Mesenchymal stem cell (in vitro differentiated cells and primary cell): Measurements from ENCODE around the gene PLEKHA8.

Experiments
- DNase-seq: peaks from one replicate; pipeline ENCODE4 v3.0.0-alpha.2; 2013
- H2AFZ ChIP-seq: one replicate; pipeline ENCODE4 v1.6.1; 2013; ENCODE audit warnings: low read depth, mild to moderate bottlenecking, control low read depth, inconsistent platforms, low read length, moderate library complexity
- H2AK5ac ChIP-seq: 2 replicates; pipeline ENCODE4 v1.6.1; 2013; ENCODE audit warnings: low read length, moderate library complexity, mild to moderate bottlenecking, inconsistent platforms; ENCODE audit not compliant: severe bottlenecking
- H2BK120ac ChIP-seq: one replicate; pipeline ENCODE4 v1.6.1; 2013; ENCODE audit warnings: low read depth, mild to moderate bottlenecking, inconsistent platforms, low read length, moderate library complexity
- H2BK12ac ChIP-seq, 2 experiments: one replicate each; pipeline ENCODE4 v1.6.1; 2013; ENCODE audit warnings: inconsistent platforms in 2 of 2, low read length in 2 of 2, mild to moderate bottlenecking in 2 of 2, moderate library complexity in 2 of 2, control low read depth in 1 of 2
- H2BK15ac ChIP-seq: one replicate; pipeline ENCODE4 v1.6.1; 2013; ENCODE audit warnings: mild to moderate bottlenecking, low read depth, inconsistent platforms; ENCODE audit not compliant: poor library complexity, severe bottlenecking
- H2BK5ac ChIP-seq: 2 replicates; pipeline ENCODE4 v1.6.1; 2013; ENCODE audit warnings: low read depth, mild to moderate bottlenecking, low read length, control low read depth, inconsistent platforms; ENCODE audit not compliant: poor library complexity, severe bottlenecking
- H3K14ac ChIP-seq, 2 experiments: one replicate each; pipeline ENCODE4 v1.6.1; 2013; ENCODE audit warnings: inconsistent platforms in 2 of 2, low read length in 2 of 2, control low read depth in 1 of 2, mild to moderate bottlenecking in 1 of 2, moderate library complexity in 1 of 2
- H3K18ac ChIP-seq, 2 experiments: one replicate each; pipeline ENCODE4 v1.6.1; 2013; ENCODE audit warnings: inconsistent platforms in 2 of 2, low read length in 2 of 2, control low read depth in 1 of 2, low read depth in 1 of 2, mild to moderate bottlenecking in 1 of 2
- H3K23ac ChIP-seq, 2 experiments: one replicate each; pipeline ENCODE4 v1.6.1; 2013; ENCODE audit warnings: inconsistent platforms in 2 of 2, low read length in 2 of 2, mild to moderate bottlenecking in 2 of 2, moderate library complexity in 2 of 2, control low read depth in 1 of 2
- H3K27ac ChIP-seq: 2 replicates; pipeline ENCODE4 v1.5.1; 2013; ENCODE audit warnings: mild to moderate bottlenecking, moderate library complexity, low read length, control low read depth, inconsistent platforms; ENCODE audit not compliant: poor library complexity, severe bottlenecking
- H3K27me3 ChIP-seq, 2 experiments: 2 replicates each; pipeline versions ENCODE4 v1.6.1 to v1.7.0; 2013; ENCODE audit warnings: low read length in 2 of 2, mild to moderate bottlenecking in 2 of 2, moderate library complexity in 2 of 2, control low read depth in 1 of 2, inconsistent platforms in 1 of 2; ENCODE audit not compliant: control insufficient read depth in 1 of 2, insufficient read depth in 1 of 2
- H3K36me3 ChIP-seq, 2 experiments: 2 replicates each; pipeline versions ENCODE4 v1.6.1 to v1.7.0; 2013; ENCODE audit warnings: low read length in 2 of 2, control low read depth in 1 of 2, inconsistent platforms in 1 of 2, low read depth in 1 of 2, mild to moderate bottlenecking in 1 of 2; ENCODE audit not compliant: insufficient read depth in 2 of 2, control insufficient read depth in 1 of 2
- H3K4ac ChIP-seq, 2 experiments: one replicate each; pipeline ENCODE4 v1.6.1; 2013; ENCODE audit warnings: inconsistent platforms in 2 of 2, low read length in 2 of 2, mild to moderate bottlenecking in 2 of 2, moderate library complexity in 2 of 2, control low read depth in 1 of 2, low read depth in 1 of 2
- H3K4me1 ChIP-seq: 2 replicates; pipeline ENCODE4 v1.6.1; 2013; ENCODE audit warnings: low read depth, low read length, control low read depth; ENCODE audit not compliant: control insufficient read depth, insufficient read depth
- H3K4me2 ChIP-seq: 2 replicates; pipeline ENCODE4 v1.6.1; 2013; ENCODE audit warnings: low read length, mild to moderate bottlenecking, inconsistent platforms; ENCODE audit not compliant: poor library complexity, severe bottlenecking
- H3K4me3 ChIP-seq, 2 experiments: 2 replicates each; pipeline versions ENCODE4 v1.5.1 to v1.7.0; 2013; ENCODE audit warnings: low read length in 2 of 2, mild to moderate bottlenecking in 2 of 2, control low read depth in 1 of 2, low read depth in 1 of 2; ENCODE audit not compliant: insufficient read depth in 1 of 2
- H3K79me1 ChIP-seq: replicated peaks from 2 replicates; pipeline ENCODE4 v1.6.1; 2013; ENCODE audit warnings: mild to moderate bottlenecking, control low read depth, low read length, inconsistent platforms; ENCODE audit not compliant: poor library complexity, severe bottlenecking
- H3K9ac ChIP-seq: 2 replicates; pipeline ENCODE4 v1.7.0; 2013; ENCODE audit warnings: mild to moderate bottlenecking, low read length, moderate library complexity
- H3K9me3 ChIP-seq: 2 replicates; pipeline ENCODE4 v1.7.0; 2013; ENCODE audit warnings: mild to moderate bottlenecking, low read length; ENCODE audit not compliant: control insufficient read depth
- H4K8ac ChIP-seq: one replicate; pipeline ENCODE4 v1.6.1; 2013; ENCODE audit warnings: inconsistent platforms, mild to moderate bottlenecking, low read length, moderate library complexity
- H4K91ac ChIP-seq: one replicate; pipeline ENCODE4 v1.6.1; 2013; ENCODE audit warnings: mild to moderate bottlenecking, low read length, inconsistent platforms
- WGBS: methylation state at CpG from one replicate; pipeline ENCODE4 v1.1.7; 2013; ENCODE audit warnings: mixed read lengths; 5-methylcytosine and 5-hydroxymethylcytosine counted together

Gene PLEKHA8

GRCh38 chr7:30139836-30140384 lies 111.7 kb downstream of the PLEKHA8 start:
- Histone ChIP-seq H4K91ac (no peak overlapping the region), H3K4ac (no peak overlapping the region), H2BK15ac (no peak overlapping the region), H2BK120ac (no peak overlapping the region), H3K4me3 (no peak overlapping the region), H2AK5ac (no peak overlapping the region), H3K9me3 (no peaks in the 10 kb centered on the region), H3K4me2 (no peak overlapping the region), H3K27ac (no peak overlapping the region), H2BK5ac (no peak overlapping the region), H3K23ac (no peak overlapping the region), H3K14ac (no peak overlapping the region), H2AFZ (no peak overlapping the region), H2BK12ac (no peak overlapping the region), H3K18ac (no peak overlapping the region), H3K79me1 (peaks cover 10% of the 10 kb centered on the region), H4K8ac (no peak overlapping the region), H3K27me3 (no peaks in the 10 kb centered on the region), H3K9ac (no peak overlapping the region), H3K4me1 (peaks cover 8% of the 10 kb centered on the region), H3K36me3 (peaks cover 0 to 3% of the 10 kb centered on the region in 2 experiments)
- no peak for DNase-seq
- WGBS, result 76% methylated on average over 3 of the region's 4 CpGs

DNA sequence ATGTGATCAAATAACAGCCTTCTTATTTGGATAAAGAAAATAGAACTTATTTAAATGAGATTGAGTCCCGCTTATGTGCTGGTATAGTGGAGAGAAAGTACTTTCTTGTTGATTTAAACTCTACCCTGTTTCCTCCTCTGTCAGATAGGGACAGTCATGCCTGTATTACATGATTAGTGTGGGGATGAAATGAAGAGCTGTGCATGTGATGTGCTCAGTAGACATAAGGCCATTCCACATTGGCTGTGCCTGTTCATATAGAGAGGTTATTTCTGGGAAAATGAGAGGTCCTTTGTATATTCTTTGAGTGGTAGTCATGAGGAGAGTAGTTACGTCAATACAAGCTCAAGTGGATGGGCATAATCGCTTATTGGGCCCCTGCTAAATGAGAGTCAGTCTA lies 112.2 kb downstream of the PLEKHA8 start:
- no peak overlapping the region for H2BK120ac ChIP-seq

DNA sequence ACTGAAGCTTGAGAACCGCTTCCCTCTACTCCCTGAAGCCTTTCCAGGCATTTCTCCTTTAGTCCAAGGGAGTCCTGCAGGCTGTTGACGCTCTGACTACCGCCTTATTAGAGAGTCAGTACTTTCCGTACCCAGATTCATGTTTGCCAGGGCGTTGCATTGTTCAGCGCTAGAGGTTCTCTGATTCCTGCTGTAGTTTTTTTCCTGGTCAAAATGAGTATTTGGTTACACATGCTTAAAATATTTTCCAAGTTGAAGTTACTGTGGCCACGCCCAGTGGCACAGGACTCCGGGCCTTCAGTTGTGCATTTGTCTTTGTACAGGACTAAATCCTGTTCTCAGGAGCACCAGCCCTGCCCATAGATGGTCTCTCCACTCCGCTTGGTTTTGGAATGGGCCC lies 114.5 kb downstream of the PLEKHA8 start:
- H2BK120ac ChIP-seq, result no peak overlapping the region

More for the DNA sequence above, 112.2 kb downstream of the PLEKHA8 start:
- Histone ChIP-seq H3K9ac (no peak overlapping the region), H3K4me2 (no peak overlapping the region), H2AK5ac (no peak overlapping the region), H3K18ac (no peak overlapping the region), H2BK12ac (no peak overlapping the region), H3K9me3 (no peaks in the 10 kb centered on the region), H3K4me1 (peaks cover 8% of the 10 kb centered on the region), H3K27me3 (no peaks in the 10 kb centered on the region), H3K4ac (no peak overlapping the region), H3K79me1 (peaks cover 10% of the 10 kb centered on the region), H3K36me3 (peaks cover 0 to 3% of the 10 kb centered on the region in 2 experiments), H4K8ac (no peak overlapping the region), H2BK15ac (no peak overlapping the region), H3K27ac (no peak overlapping the region), H3K14ac (no peak overlapping the region), H2BK5ac (no peak overlapping the region), H4K91ac (no peak overlapping the region), H3K23ac (no peak overlapping the region), H3K4me3 (no peak overlapping the region), H2AFZ (no peak overlapping the region)
- 97% methylated on average over 3 of the region's 3 CpGs for WGBS
- DNase-seq, result no peak

DNA sequence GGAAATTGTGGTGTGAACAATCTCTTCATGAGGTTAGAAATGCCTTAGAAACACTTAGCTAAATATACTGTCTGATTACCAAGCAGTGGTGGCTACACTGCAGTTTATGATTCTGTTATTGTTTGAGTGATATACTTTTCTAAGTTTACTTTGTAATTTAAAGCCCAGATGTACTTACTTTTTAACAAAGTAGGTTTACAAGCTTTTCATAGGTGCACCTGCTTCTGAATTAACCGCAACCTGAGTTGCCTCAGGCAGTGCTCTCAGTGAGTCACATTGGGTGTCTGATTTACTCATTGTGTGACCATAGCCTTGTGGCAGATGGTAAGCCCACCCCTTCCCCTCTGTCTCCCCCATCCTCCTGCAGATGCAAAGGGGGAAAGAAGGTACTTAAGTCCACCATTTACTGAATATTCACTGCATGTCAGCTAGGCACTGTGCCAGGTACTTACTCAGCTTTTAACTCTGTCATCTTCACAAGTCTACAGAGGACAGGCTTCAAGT lies 115.6 kb downstream of the PLEKHA8 start:
- Histone ChIP-seq H3K4ac (no peak overlapping the region), H3K4me2 (no peak overlapping the region), H2BK120ac (no peak overlapping the region), H3K18ac (no peak overlapping the region), H3K9me3 (no peaks in the 10 kb centered on the region), H3K23ac (no peak overlapping the region), H2AK5ac (no peak overlapping the region), H3K9ac (no peak overlapping the region), H3K4me3 (no peak overlapping the region), H4K91ac (no peak overlapping the region), H3K79me1 (peaks cover 10% of the 10 kb centered on the region), H3K14ac (no peak overlapping the region), H2BK5ac (no peak overlapping the region), H2BK12ac (no peak overlapping the region), H4K8ac (no peak overlapping the region), H2BK15ac (no peak overlapping the region), H2AFZ (no peak overlapping the region), H3K36me3 (peaks cover 0 to 8% of the 10 kb centered on the region in 2 experiments), H3K27ac (no peak overlapping the region), H3K27me3 (no peaks in the 10 kb centered on the region), H3K4me1 (peaks cover 4% of the 10 kb centered on the region)
- DNase-seq, result no peak
- WGBS, result 95% methylated on average over 1 of the region's 1 CpG

More for the DNA sequence above, 114.5 kb downstream of the PLEKHA8 start:
- peaks cover 10% of the 10 kb centered on the region for H3K79me1 ChIP-seq
- H3K14ac ChIP-seq, result no peak overlapping the region
- H3K27me3 ChIP-seq, result no peaks in the 10 kb centered on the region
- peak overlapping the region in 1 of 2 experiments; percentile 59 for H3K4me3 ChIP-seq
- WGBS, result 91% methylated on average over 9 of the region's 9 CpGs
- H3K4me2 ChIP-seq, result no peak overlapping the region
- H3K23ac ChIP-seq, result no peak overlapping the region
- no peak overlapping the region for H3K27ac ChIP-seq
- H2AFZ ChIP-seq, result no peak overlapping the region
- H4K8ac ChIP-seq, result no peak overlapping the region
- peaks cover 0 to 9% of the 10 kb centered on the region in 2 experiments for H3K36me3 ChIP-seq
- DNase-seq, result peak; percentile 15
- no peak overlapping the region for H2AK5ac ChIP-seq
- H4K91ac ChIP-seq, result no peak overlapping the region
- peak overlapping the region; percentile 78 for H3K9ac ChIP-seq
- H3K9me3 ChIP-seq, result no peaks in the 10 kb centered on the region
- H2BK12ac ChIP-seq, result no peak overlapping the region
- H3K4me1 ChIP-seq, result peaks cover 4% of the 10 kb centered on the region
- no peak overlapping the region for H2BK15ac ChIP-seq
- H3K4ac ChIP-seq, result no peak overlapping the region
- no peak overlapping the region for H2BK5ac ChIP-seq
- no peak overlapping the region for H3K18ac ChIP-seq
